ENCODE results near the gene DCANP1.

DNA sequence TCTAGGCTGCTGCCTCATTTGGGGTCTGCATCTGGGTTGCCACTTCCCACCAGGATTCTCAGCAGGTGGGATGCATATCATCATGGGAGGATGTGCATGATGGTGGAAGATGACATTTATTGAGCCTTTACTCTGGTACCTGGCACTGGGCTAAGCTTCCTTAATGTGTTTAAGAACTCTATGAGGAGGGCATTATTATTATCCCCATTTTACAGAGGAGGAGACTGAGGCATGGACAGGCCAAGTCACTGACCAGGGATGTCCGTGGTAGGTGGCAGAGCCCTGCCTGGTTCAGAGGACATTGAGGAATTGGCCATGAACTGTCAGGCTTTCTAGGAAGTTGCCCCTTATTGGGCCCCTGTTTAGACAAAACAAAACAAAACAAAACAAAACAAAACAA, 36.1 kb upstream of the DCANP1 start:
- TF ChIP-seq DPF2 (IDR thresholded peaks at IDR 0.05) (no peak), EP300 (IDR thresholded peaks at IDR 0.05; ENCODE audit: borderline replicate concordance in 1 of 2, control insufficient read depth in 1 of 2, low read depth in 2 of 2, low read length in 2 of 2) (no peak), SP1 (IDR thresholded peaks at IDR 0.05; ENCODE audit: low read depth, low read length) (no peak), BRCA1 (IDR thresholded peaks at IDR 0.05; ENCODE audit: low read depth, low read length) (no peak), POLR2A (IDR thresholded peaks at IDR 0.05; ENCODE audit: low read depth, low read length) (no peak), BHLHE40 (IDR thresholded peaks at IDR 0.05; ENCODE audit: borderline replicate concordance in 1 of 2, low read depth in 2 of 2, low read length in 1 of 2) (no peak), MTA2 (IDR thresholded peaks at IDR 0.05; ENCODE audit: low read depth) (no peak), FOS (IDR thresholded peaks at IDR 0.05; ENCODE audit: borderline replicate concordance, extremely low read depth, insufficient read length) (no peak), NFYA (IDR thresholded peaks at IDR 0.05; ENCODE audit: borderline replicate concordance, low read depth, low read length) (no peak), NBN (IDR thresholded peaks at IDR 0.05) (no peak), TAF1 (IDR thresholded peaks at IDR 0.05; ENCODE audit: borderline replicate concordance, low read depth, low read length) (no peak)
- TF ChIP-seq, protein P1, sequence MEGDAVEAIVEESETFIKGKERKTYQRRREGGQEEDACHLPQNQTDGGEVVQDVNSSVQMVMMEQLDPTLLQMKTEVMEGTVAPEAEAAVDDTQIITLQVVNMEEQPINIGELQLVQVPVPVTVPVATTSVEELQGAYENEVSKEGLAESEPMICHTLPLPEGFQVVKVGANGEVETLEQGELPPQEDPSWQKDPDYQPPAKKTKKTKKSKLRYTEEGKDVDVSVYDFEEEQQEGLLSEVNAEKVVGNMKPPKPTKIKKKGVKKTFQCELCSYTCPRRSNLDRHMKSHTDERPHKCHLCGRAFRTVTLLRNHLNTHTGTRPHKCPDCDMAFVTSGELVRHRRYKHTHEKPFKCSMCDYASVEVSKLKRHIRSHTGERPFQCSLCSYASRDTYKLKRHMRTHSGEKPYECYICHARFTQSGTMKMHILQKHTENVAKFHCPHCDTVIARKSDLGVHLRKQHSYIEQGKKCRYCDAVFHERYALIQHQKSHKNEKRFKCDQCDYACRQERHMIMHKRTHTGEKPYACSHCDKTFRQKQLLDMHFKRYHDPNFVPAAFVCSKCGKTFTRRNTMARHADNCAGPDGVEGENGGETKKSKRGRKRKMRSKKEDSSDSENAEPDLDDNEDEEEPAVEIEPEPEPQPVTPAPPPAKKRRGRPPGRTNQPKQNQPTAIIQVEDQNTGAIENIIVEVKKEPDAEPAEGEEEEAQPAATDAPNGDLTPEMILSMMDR (IDR thresholded peaks at IDR 0.05 in 2 of 3, conservative IDR thresholded peaks at IDR 0.05 in 1 of 3; ENCODE audit: control insufficient read depth in 2 of 3, extremely low read depth in 1 of 3, insufficient read depth in 1 of 3, low read depth in 3 of 3, low read length in 3 of 3) = no peak

All from GM12878 (cell line).